Adrenal gland (tissue), 12 donors: Measurements from ENCODE around the gene ZBTB39. TPM values are rescaled to one million over a fixed set of nuclear protein-coding genes. Genes with fewer than 3 reads are reported as not detected.

Experiments
- DNase-seq, 7 donors: peaks; one replicate each; pipeline ENCODE4 v3.0.0-alpha.2; 2019 to 2020
- H3K27ac ChIP-seq, 5 donors: fragments of 200-600 bp; sonication (generic) in 4 of 5; 1 replicate in 3 of 5; 2 replicates in 2 of 5; pipeline versions ENCODE4 v1.5.1 to v1.8.0; 2016 to 2020; ENCODE audit warnings: mild to moderate bottlenecking in 1 of 5
- H3K27me3 ChIP-seq: fragments of 200-600 bp; 2 replicates; pipeline ENCODE4 v1.8.0; 2021
- H3K36me3 ChIP-seq, 2 donors: fragments of 200-600 bp; replicated peaks in 1 of 2; 1 replicate in 1 of 2; 2 replicates in 1 of 2; pipeline versions ENCODE4 v1.5.1 to v1.8.0; 2018 to 2022
- H3K4me1 ChIP-seq, 2 donors: fragments of 200-600 bp; replicated peaks in 1 of 2; 1 replicate in 1 of 2; 2 replicates in 1 of 2; pipeline versions ENCODE4 v1.5.1 to v1.8.0; 2018 to 2021
- H3K4me3 ChIP-seq, 4 donors: fragments of 200-600 bp; sonication (generic) in 3 of 4; one replicate each; pipeline ENCODE4 v1.5.1; 2016 to 2018
- H3K9me3 ChIP-seq, 3 donors: fragments of 200-600 bp; sonication (generic) in 1 of 3; replicated peaks in 1 of 3; 1 replicate in 2 of 3; 2 replicates in 1 of 3; pipeline versions ENCODE4 v1.5.1 to v1.8.0; 2016 to 2021
- POLR2A ChIP-seq, 2 donors: fragments of 450-650 bp; IDR thresholded peaks; one replicate each; pipeline ENCODE4 v1.6.1; 2017; ENCODE audit warnings: antibody characterized with exemption in 2 of 2, mild to moderate bottlenecking in 2 of 2, moderate library complexity in 1 of 2
- WGBS, 4 donors: extraction: QIAGEN DNeasy Blood & Tissue Kit in 2 of 4; methylation state at CpG; one replicate each; pipeline versions ENCODE4 v1.1.5 to v1.1.7; 2013 to 2017; 5-methylcytosine and 5-hydroxymethylcytosine counted together
- intact Hi-C, 2 donors: fragments of 100-400 bp; cut with DNase I; formaldehyde crosslinking; loops; one replicate each; pipeline versions ENCODE4 v1.14.1 to v1.15.0; 2022 to 2023
- polyA plus RNA-seq, 3 donors: library from polyadenylated mRNA; stranded (reverse); fragments of 200-250 nt in 2 of 3; fragments of 350-450 nt in 1 of 3; fragmentation: Illumina TruSeq in 1 of 3; extraction: RNeasy Lipid Tissue Mini Kit (QIAGEN cat#74804) in 1 of 3; gene quantifications; one replicate each; pipeline ENCODE4 v1.2.3, GENCODE V29; 2013 to 2014
- total RNA-seq, 9 donors: library from RNA; depleted of rRNA in 4 of 9; stranded (reverse); fragments of >200 nt in 4 of 9; fragments of 120-200 nt in 1 of 9; fragmentation: NEBNext Ultra II Directional in 1 of 9; extraction: Animal tissue kit (Norgen Biotek cat#: 25700) in 1 of 9; gene quantifications; one replicate each; pipeline versions ENCODE4 v1.1.0 to v1.2.4, GENCODE V29; 2013 to 2023
- TF ChIP-seq, protein P1 (sequence below), 6 experiments: fragments of 450-650 bp in 4 of 6; fragments of 200-600 bp in 2 of 6; sonication (generic) in 1 of 6; IDR thresholded peaks; 1 replicate in 5 of 6; 2 replicates in 1 of 6; pipeline versions ENCODE4 v1.5.1 to v1.8.0; 2016 to 2021; ENCODE audit warnings: antibody characterized with exemption in 6 of 6, mild to moderate bottlenecking in 2 of 6, moderate library complexity in 1 of 6
- donor health status: healthy with polysubstance abuse.
- donor health status: Bipolar disorder and iron deficiency.
- donor health status: DM: yes; HTN: yes; CAD: no.
- donor health status: DM: no; HTN: no; CAD: no.
- donor health status: DM: no; HTN: no; CAD: no.
- donor health status: DM: yes; HTN: yes; CAD: no.

Gene ZBTB39
- total and polyA plus RNA-seq, 12 donors, result 1.4 to 6.0 (median 3.9) TPM

DNA sequence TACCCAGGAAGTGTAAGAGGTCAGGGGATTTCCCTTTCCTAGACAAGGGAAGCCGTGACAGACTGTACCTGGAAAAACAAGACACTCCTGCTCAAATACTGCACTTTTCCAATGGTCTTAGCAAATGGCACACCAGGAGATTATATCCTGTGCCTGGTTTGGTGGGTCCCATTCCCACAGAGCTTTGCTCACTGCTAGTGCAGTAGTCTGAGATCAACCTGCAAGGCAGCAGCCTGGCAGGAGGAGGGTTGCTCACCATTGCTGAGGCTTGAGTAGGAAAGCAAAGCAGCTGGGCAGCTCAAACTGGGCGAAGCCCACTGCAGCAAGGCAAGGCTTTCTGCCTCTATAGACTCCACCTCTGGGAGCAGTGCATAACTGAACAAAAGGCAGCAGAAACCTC, 47.9 kb downstream of the ZBTB39 start:
- Histone ChIP-seq H3K27ac (no peak overlapping the region), H3K4me1 (no peaks in the 10 kb centered on the region), H3K4me3 (no peak overlapping the region), H3K27me3 (no peaks in the 10 kb centered on the region), H3K9me3 (no peaks in the 10 kb centered on the region), H3K36me3 (no peaks in the 10 kb centered on the region)
- 50 to 90% (median 74%) methylated on average over 1 to 2 of the region's 2 CpGs for WGBS, 4 donors
- TF ChIP-seq, protein P1, sequence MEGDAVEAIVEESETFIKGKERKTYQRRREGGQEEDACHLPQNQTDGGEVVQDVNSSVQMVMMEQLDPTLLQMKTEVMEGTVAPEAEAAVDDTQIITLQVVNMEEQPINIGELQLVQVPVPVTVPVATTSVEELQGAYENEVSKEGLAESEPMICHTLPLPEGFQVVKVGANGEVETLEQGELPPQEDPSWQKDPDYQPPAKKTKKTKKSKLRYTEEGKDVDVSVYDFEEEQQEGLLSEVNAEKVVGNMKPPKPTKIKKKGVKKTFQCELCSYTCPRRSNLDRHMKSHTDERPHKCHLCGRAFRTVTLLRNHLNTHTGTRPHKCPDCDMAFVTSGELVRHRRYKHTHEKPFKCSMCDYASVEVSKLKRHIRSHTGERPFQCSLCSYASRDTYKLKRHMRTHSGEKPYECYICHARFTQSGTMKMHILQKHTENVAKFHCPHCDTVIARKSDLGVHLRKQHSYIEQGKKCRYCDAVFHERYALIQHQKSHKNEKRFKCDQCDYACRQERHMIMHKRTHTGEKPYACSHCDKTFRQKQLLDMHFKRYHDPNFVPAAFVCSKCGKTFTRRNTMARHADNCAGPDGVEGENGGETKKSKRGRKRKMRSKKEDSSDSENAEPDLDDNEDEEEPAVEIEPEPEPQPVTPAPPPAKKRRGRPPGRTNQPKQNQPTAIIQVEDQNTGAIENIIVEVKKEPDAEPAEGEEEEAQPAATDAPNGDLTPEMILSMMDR (IDR thresholded peaks at IDR 0.05), result no peak
- TF ChIP-seq POLR2A (IDR thresholded peaks at IDR 0.05), result no peak
- DNase-seq, result no peak
- intact Hi-C loops, result no loop called here

DNA sequence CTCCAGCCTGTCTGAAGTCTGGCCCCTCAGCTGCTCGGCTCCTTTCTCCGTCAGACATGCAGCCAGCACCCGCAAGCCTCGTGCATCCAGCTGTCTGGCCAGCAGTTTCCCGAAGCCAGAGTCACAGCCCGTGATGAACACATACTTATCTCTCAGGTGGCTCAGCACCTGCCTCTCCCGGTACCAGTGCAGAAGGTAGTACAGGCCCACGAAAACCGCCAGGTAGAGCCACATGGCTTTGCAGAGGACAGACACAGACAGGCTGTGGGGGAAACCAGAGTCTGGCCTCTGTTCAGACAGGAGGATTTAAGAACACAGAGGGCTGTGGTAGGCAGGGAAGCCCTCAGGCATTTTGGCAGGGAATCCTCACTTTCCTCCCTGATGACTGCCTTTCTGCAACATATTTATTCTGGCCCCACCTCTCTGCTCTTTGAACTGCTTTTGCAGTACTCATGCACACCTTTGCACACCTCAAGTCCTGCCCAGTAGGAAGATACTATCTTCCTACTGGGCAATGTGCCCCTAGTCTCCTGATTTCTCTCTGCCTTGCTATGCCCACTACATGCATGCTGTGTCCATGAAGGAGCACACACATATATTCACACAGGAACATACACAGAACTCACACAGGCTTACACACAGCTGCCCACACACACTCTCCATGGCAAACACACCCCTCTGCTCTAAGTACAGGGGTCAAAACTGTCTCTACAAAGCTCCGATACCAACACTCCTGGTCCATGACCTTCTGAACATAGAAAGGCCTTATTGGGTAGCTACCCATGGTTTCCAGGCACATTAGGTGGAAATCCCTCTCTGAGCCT, 48.9 kb downstream of the ZBTB39 start, which contains the start of gene RDH16:
TSS of gene RDH16 (minus strand) at position 380 of the 824 bp plus-strand sequence. CDS start at position 234, 146 bp downstream.
- TF ChIP-seq, protein P1 (IDR thresholded peaks at IDR 0.05), result no peak
- Histone ChIP-seq H3K9me3 (no peaks in the 10 kb centered on the region), H3K4me3 (no peak within 1 kb of the TSS), H3K36me3 (no peaks in the 10 kb centered on the region), H3K27ac (no peak within 1 kb of the TSS), H3K4me1 (no peaks in the 10 kb centered on the region), H3K27me3 (no peaks in the 10 kb centered on the region)
- DNase-seq, result no peak
- WGBS, 4 donors, result 85 to 93% (median 88%) methylated on average over 10 of the region's 10 CpGs
- intact Hi-C loops, result no loop called here

DNA sequence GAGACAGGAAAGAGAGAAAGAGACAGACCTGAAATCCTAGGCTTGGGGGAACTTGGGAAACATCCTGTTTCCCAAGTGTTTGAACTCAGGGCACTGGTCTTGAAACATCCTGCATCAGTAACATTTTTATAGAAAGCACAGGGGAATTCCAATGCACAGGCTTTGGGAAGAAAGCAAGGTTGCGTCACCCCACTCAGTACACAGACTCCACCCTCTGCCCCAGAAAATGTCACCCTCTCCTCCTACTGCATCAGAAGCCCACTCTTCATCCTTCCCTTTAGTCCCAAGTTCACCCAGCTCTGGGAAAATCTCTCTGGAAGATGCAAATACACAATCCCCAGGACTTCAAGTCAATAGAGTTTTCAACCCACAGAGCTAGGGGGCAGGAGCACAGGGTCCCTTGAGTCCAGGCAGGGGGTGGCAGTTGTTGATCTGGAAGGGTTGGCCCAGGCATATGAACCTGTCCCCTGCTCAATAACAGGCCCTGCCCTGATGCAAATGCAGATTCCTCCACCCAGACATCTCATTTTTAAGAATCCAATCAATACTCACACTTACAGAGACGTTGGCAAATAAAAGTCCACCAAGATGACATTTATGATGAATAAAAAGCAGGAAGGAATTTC, 50.6 kb downstream of the ZBTB39 start:
- Histone ChIP-seq H3K9me3 (no peaks in the 10 kb centered on the region), H3K27me3 (no peaks in the 10 kb centered on the region), H3K4me3 (no peak overlapping the region), H3K4me1 (no peaks in the 10 kb centered on the region), H3K36me3 (no peaks in the 10 kb centered on the region), H3K27ac (no peak overlapping the region)
- 72 to 83% (median 80%) methylated on average over 2 of the region's 2 CpGs for WGBS, 4 donors
- TF ChIP-seq, protein P1 (IDR thresholded peaks at IDR 0.05), result no peak
- TF ChIP-seq POLR2A (IDR thresholded peaks at IDR 0.05), result no peak
- intact Hi-C loops, result no loop called here
- DNase-seq, result no peak

DNA sequence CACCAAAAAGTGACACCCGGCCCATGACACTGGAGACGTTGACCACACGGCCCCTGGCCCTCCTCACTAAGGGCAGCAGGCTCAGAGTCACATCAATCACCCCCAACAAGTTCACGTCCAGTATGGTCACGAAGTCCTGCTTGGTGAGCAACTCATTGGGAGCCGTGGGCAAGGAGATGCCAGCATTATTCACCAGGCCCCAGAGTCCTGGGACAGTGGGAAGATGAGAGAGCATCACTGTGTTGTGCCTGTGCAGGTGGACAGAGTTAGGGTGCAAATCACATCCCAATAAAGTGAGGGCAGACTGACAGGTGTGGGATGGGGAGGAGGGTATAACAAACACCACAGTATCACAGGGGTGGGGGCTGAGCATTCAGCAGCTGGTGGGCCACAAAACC, 51.4 kb downstream of the ZBTB39 start:
- TF ChIP-seq, protein P1 (IDR thresholded peaks at IDR 0.05), result no peak
- no peak for TF ChIP-seq POLR2A (IDR thresholded peaks at IDR 0.05)
- Histone ChIP-seq H3K27me3 (no peaks in the 10 kb centered on the region), H3K9me3 (no peaks in the 10 kb centered on the region), H3K36me3 (no peaks in the 10 kb centered on the region), H3K4me1 (no peaks in the 10 kb centered on the region), H3K27ac (no peak overlapping the region), H3K4me3 (no peak overlapping the region)
- intact Hi-C loops, result no loop called here
- DNase-seq, result no peak
- 76 to 89% (median 82%) methylated on average over 3 to 6 of the region's 6 CpGs for WGBS, 4 donors
